IMR-90 (cell line): ENCODE data around the gene DMXL1.

ENCODE experiments used
- BHLHE40 ChIP-seq: fragments of 150-350 bp; IDR thresholded peaks from 2 replicates; pipeline ENCODE4 v1.6.1; 2016; ENCODE audit warnings: mild to moderate bottlenecking, low read depth, low read length
- CEBPB ChIP-seq: IDR thresholded peaks from 2 replicates; pipeline ENCODE4 v1.6.1; 2012; ENCODE audit warnings: low read depth, low read length, improper control_type of control experiment
- FOS ChIP-seq: fragments of 150-350 bp; IDR thresholded peaks from 2 replicates; pipeline ENCODE4 v1.6.1; 2016; ENCODE audit warnings: low read depth, low read length
- MAFK ChIP-seq: IDR thresholded peaks from 2 replicates; pipeline ENCODE4 v1.6.1; 2012; ENCODE audit warnings: low read depth, low read length, improper control_type of control experiment
- MAZ ChIP-seq: IDR thresholded peaks from 2 replicates; pipeline ENCODE4 v1.6.1; 2012; ENCODE audit warnings: low read depth, mild to moderate bottlenecking, low read length, improper control_type of control experiment, moderate library complexity, borderline replicate concordance
- MXI1 ChIP-seq: IDR thresholded peaks from 2 replicates; pipeline ENCODE4 v1.6.1; 2012; ENCODE audit warnings: low read depth, mild to moderate bottlenecking, low read length, moderate library complexity, borderline replicate concordance
- NFE2L2 ChIP-seq: fragments of 150-350 bp; IDR thresholded peaks from 2 replicates; pipeline ENCODE4 v1.6.1; 2016; ENCODE audit warnings: low read depth, mild to moderate bottlenecking, low read length
- POLR2A ChIP-seq: IDR thresholded peaks from 2 replicates; pipeline ENCODE4 v1.6.1; 2012; ENCODE audit warnings: mild to moderate bottlenecking, low read depth, low read length
- RAD21 ChIP-seq: IDR thresholded peaks from 2 replicates; pipeline ENCODE4 v1.6.1; 2012; ENCODE audit warnings: low read length, improper control_type of control experiment
- RCOR1 ChIP-seq: IDR thresholded peaks from 2 replicates; pipeline ENCODE4 v1.6.1; 2012; ENCODE audit warnings: mild to moderate bottlenecking, low read length, improper control_type of control experiment; ENCODE audit not compliant: insufficient replicate concordance
- RFX5 ChIP-seq: IDR thresholded peaks from 2 replicates; pipeline ENCODE4 v1.8.0; 2012; ENCODE audit warnings: low read depth, mild to moderate bottlenecking, low read length, moderate library complexity
- SMC3 ChIP-seq: fragments of 150-350 bp; IDR thresholded peaks from 2 replicates; pipeline ENCODE4 v1.6.1; 2016; ENCODE audit warnings: low read depth, mild to moderate bottlenecking, antibody characterized with exemption, low read length, moderate library complexity
- TF ChIP-seq, protein P1 (sequence below): conservative IDR thresholded peaks from 2 replicates; pipeline ENCODE4 v1.5.1; 2012; ENCODE audit warnings: mild to moderate bottlenecking, low read depth, low read length, improper control_type of control experiment

DNA sequence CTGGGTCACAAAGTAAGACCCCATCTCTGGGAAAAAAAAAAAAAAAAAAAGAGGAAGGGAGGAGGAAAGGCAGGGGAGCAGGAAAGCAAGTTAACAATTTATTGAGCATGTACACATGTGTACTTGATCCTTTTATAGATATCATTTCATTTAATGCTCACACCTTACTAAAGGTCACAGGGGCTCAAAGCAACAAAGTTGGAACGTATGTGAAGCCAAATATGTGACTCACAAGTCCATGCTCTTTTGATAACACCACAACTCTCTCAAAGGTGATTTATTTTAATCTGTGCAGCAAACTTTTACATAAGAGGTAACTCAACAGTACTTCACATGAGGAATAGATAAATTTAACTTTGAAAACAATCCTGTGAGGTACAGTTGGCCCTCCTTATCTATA lies 48.1 kb upstream of the DMXL1 start:
- TF ChIP-seq, protein P1, sequence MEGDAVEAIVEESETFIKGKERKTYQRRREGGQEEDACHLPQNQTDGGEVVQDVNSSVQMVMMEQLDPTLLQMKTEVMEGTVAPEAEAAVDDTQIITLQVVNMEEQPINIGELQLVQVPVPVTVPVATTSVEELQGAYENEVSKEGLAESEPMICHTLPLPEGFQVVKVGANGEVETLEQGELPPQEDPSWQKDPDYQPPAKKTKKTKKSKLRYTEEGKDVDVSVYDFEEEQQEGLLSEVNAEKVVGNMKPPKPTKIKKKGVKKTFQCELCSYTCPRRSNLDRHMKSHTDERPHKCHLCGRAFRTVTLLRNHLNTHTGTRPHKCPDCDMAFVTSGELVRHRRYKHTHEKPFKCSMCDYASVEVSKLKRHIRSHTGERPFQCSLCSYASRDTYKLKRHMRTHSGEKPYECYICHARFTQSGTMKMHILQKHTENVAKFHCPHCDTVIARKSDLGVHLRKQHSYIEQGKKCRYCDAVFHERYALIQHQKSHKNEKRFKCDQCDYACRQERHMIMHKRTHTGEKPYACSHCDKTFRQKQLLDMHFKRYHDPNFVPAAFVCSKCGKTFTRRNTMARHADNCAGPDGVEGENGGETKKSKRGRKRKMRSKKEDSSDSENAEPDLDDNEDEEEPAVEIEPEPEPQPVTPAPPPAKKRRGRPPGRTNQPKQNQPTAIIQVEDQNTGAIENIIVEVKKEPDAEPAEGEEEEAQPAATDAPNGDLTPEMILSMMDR = no peak
- TF ChIP-seq RFX5 (no peak), FOS (no peak), RAD21 (no peak), POLR2A (no peak), SMC3 (no peak), MAFK (no peak), MAZ (no peak), BHLHE40 (no peak), MXI1 (no peak), CEBPB (no peak), RCOR1 (no peak), NFE2L2 (no peak)
